Peyer's patch (tissue), 4 donors: ENCODE data around the gene ACAP1. TPM values are rescaled to one million over a fixed set of nuclear protein-coding genes. Genes with fewer than 3 reads are reported as not detected.
A peak's percentile ranks its signal among the peaks of the same experiment; 100 is the strongest.

ENCODE experiments used
- DNase-seq, 3 donors: peaks; one replicate each; pipeline ENCODE4 v3.0.0-alpha.2; 2017 to 2019
- H3K27ac ChIP-seq, 4 donors: fragments of 200-600 bp; sonication (generic); one replicate each; pipeline ENCODE4 v1.5.1; 2016 to 2019
- H3K27me3 ChIP-seq, 2 donors: fragments of 200-600 bp; sonication (generic); one replicate each; pipeline ENCODE4 v1.5.1; 2019
- H3K36me3 ChIP-seq, 3 donors: fragments of 200-600 bp; sonication (generic); one replicate each; pipeline ENCODE4 v1.5.1; 2016 to 2019
- H3K4me1 ChIP-seq, 4 donors: fragments of 200-600 bp; sonication (generic); one replicate each; pipeline ENCODE4 v1.5.1; 2016 to 2019
- H3K4me3 ChIP-seq, 4 donors: fragments of 200-600 bp; sonication (generic); 1 replicate in 3 of 4; 2 replicates in 1 of 4; pipeline ENCODE4 v1.5.1; 2016 to 2019; ENCODE audit warnings: mild to moderate bottlenecking in 1 of 4
- H3K9me3 ChIP-seq, 4 donors: fragments of 200-600 bp; sonication (generic); one replicate each; pipeline ENCODE4 v1.5.1; 2016 to 2019; ENCODE audit warnings: mild to moderate bottlenecking in 1 of 4
- CTCF ChIP-seq, 6 experiments: fragments of 450-650 bp in 4 of 6; fragments of 200-600 bp in 2 of 6; sonication (generic) in 1 of 6; IDR thresholded peaks; one replicate each; pipeline ENCODE4 v1.5.1; 2017 to 2019; ENCODE audit warnings: antibody characterized with exemption in 6 of 6, mild to moderate bottlenecking in 3 of 6, moderate library complexity in 1 of 6
- POLR2A ChIP-seq, 2 donors: fragments of 450-650 bp; IDR thresholded peaks; one replicate each; pipeline ENCODE4 v1.5.1; 2017; ENCODE audit warnings: antibody characterized with exemption in 2 of 2, mild to moderate bottlenecking in 2 of 2, moderate library complexity in 2 of 2
- total RNA-seq, 4 donors: library from RNA; depleted of rRNA; stranded (reverse); fragments of >200 nt; gene quantifications; one replicate each; pipeline ENCODE4 v1.1.0, GENCODE V29; 2016

ACAP1 gene
- total RNA-seq, 4 donors from 2014 or later: 15.6 to 696 (median 24.0) TPM

- Histone ChIP-seq H3K27ac (peak overlapping the region in 1 of 4 donors; percentile 86), H3K36me3 (no peaks in the 10 kb centered on the region), H3K27me3 (no peaks in the 10 kb centered on the region), H3K4me1 (peaks cover 0 to 48% (median 17%) of the 10 kb centered on the region in 4 donors), H3K9me3 (peaks cover 0 to 3% (median 0%) of the 10 kb centered on the region in 4 donors), H3K4me3 (no peak overlapping the region)
- no peak for DNase-seq
- TF ChIP-seq POLR2A (IDR thresholded peaks at IDR 0.05) (no peak), CTCF (IDR thresholded peaks at IDR 0.05) (no peak)
These were observed 43.6 kb upstream of the ACAP1 start for GRCh38 chr17:7292729-7293128.

GRCh38 chr17:7293159-7293558 is 43.2 kb upstream of the ACAP1 start:
- Histone ChIP-seq H3K9me3 (peaks cover 0 to 3% (median 0%) of the 10 kb centered on the region in 4 donors), H3K4me1 (peaks cover 0 to 48% (median 17%) of the 10 kb centered on the region in 4 donors), H3K27ac (peak overlapping the region in 2 of 4 donors; percentile 86 to 92), H3K4me3 (no peak overlapping the region), H3K27me3 (no peaks in the 10 kb centered on the region), H3K36me3 (no peaks in the 10 kb centered on the region)
- no peak for DNase-seq
- TF ChIP-seq CTCF (IDR thresholded peaks at IDR 0.05): no peak
- TF ChIP-seq POLR2A (IDR thresholded peaks at IDR 0.05): no peak

- Histone ChIP-seq H3K27me3 (no peaks in the 10 kb centered on the region), H3K27ac (peak overlapping the region; percentile 10 to 92 (median 71)), H3K36me3 (no peaks in the 10 kb centered on the region), H3K9me3 (peaks cover 0 to 3% (median 0%) of the 10 kb centered on the region in 4 donors), H3K4me3 (peak overlapping the region; percentile 17 to 54 (median 48)), H3K4me1 (peaks cover 0 to 48% (median 17%) of the 10 kb centered on the region in 4 donors)
- TF ChIP-seq POLR2A (IDR thresholded peaks at IDR 0.05): peak in 1 of 2 donors; percentile 20
- no peak for TF ChIP-seq CTCF (IDR thresholded peaks at IDR 0.05)
- peak in 2 of 3 donors; percentile 89 to 93 for DNase-seq
These were observed 42.3 kb upstream of the ACAP1 start for GRCh38 chr17:7293816-7294613.

GRCh38 chr17:7294614-7295153 is 41.6 kb upstream of the ACAP1 start, which contains the start of gene YBX2:
YBX2 (minus strand) TSS chr17:7294639; CDS start chr17:7294500, 139 bp downstream.
- Histone ChIP-seq H3K9me3 (peaks cover 0 to 3% (median 0%) of the 10 kb centered on the region in 4 donors), H3K36me3 (no peaks in the 10 kb centered on the region), H3K27me3 (no peaks in the 10 kb centered on the region), H3K4me3 (peak within 1 kb of the TSS; percentile 17 to 54 (median 48)), H3K4me1 (peaks cover 0 to 48% (median 17%) of the 10 kb centered on the region in 4 donors), H3K27ac (peak within 1 kb of the TSS; percentile 10 to 92 (median 71))
- peak; percentile 72 to 98 (median 94) for DNase-seq
- TF ChIP-seq POLR2A (IDR thresholded peaks at IDR 0.05) (peak; percentile 38 to 45), CTCF (IDR thresholded peaks at IDR 0.05) (peak in 3 of 6 experiments; percentile 19 to 34 (median 32))

DNA sequence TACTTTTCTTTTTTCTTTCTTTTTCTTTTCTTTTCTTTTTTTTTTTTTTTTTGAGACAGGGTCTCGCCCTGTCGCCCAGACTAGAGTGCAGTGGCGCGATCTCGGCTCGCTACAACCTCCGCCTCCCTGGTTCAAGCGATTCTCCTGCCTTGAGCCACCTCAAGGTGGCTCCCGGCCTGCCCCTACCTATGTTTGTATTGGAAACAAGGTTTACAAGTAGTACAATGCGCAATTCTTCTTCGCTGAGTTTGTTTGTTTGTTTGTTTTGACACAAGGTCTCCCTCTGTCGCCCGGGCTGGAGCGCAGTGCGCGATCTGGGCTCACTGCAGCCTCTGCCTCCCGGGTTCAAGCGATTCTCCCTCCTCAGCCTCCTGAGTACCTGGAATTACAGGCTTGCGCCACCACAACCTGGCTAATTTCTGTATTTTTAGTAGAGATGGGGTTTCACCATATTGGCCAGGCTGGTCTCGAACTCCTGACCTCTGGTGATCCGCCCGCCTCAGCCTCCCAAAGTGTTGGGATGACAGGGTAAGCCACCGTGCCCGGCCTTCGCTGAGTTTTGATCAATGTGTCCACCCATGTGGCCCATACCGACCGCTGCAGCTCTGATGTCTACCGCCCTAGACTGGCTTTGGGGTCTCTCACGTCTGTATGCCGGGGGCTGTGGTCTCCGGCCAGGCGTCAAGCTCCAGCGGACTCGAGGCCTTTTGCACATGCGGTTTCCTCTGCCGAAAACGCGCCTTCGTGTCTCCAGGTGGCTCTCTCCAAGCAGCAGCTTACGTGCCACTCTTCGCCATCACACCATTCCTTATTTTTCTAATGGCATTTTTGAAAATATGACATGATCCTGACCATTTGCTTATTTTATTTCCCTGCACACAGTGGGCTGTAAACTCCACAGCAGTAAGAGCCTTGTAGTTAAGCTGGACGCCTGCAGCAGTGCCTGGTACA is 40.8 kb upstream of the ACAP1 start:
- Histone ChIP-seq H3K27me3 (no peaks in the 10 kb centered on the region), H3K9me3 (peaks cover 0 to 3% (median 0%) of the 10 kb centered on the region in 4 donors), H3K4me3 (peak overlapping the region in 3 of 4 donors; percentile 46 to 54 (median 51)), H3K4me1 (peaks cover 0 to 48% (median 17%) of the 10 kb centered on the region in 4 donors), H3K36me3 (no peaks in the 10 kb centered on the region), H3K27ac (peak overlapping the region; percentile 10 to 92 (median 64))
- TF ChIP-seq POLR2A (IDR thresholded peaks at IDR 0.05) (no peak), CTCF (IDR thresholded peaks at IDR 0.05) (no peak)
- no peak for DNase-seq
